ENCODE data around the gene CTDSPL.

The CTDSPL gene

GRCh38 chr3:37853691-37854413, 7.8 kb upstream of the CTDSPL start:
- DNase-seq = no peak

DNA sequence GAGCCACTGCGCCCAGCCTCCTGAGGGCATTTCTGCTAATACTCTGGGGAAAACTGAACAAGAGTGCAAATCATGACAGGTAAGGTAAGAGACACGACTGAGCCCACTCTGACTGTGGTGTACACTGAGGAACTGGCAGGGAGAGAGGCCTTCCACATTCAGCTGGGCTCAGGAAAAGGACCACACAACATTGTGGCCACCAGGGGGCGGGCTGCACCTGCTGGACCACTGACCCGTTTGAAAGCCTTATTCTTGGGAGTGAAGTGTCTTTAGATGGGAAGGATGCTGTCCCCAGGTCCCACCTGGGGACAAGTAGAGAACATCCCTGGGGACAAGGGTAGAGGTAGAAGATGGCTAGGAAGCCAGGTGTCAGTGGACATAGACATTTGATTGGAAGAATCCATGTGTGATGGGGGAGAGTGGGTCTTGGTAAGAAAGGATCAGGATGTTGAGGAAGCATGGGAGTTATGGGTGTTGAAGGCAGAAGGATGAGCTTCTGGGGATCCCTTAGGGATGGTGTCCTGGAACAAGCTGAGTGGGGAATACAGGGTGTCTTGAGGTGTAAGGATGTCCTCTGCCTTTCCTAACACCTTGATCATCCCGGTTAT, 6.2 kb upstream of the CTDSPL start:
- peak; percentile 3 for DNase-seq

DNA sequence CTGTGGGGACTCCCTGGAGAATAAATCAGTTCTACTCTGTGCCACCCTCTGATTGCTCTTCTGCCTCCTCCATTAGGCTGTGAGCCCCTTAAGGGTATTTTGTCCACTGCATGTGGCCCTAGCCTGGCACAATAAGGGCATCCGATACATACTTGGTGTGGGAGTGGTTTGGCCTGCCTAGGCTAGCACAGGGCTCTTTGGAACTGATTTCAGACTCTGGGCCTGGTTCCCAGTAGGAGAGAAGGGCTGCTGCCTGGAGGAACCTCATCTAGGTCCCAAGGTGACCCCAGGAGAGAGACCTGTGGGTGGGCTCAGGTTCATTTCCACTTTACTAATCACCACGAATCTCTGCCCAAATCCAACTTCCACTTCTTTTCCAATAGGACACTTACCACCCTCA, 5.3 kb upstream of the CTDSPL start:
- DNase-seq = no peak

GRCh38 chr3:37858742-37859141, 2.9 kb upstream of the CTDSPL start:
- no peak for DNase-seq

- DNase-seq = no peak
These were observed 2.3 kb upstream of the CTDSPL start for GRCh38 chr3:37859354-37859753.

DNA sequence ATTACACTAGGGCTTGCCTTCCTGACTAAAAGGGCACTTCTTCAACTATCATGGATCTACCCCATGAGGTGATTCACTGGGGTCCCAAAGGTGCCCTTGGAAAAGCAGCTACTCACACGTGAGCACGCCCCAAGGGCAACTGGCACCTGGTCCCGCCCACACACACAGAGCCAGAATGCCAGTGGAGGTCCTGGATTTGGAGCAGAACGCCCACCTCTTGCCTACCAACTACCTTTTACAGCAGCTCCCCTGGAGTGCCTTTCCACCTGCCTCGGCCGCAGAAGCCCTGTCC, 1.8 kb upstream of the CTDSPL start:
- no peak for DNase-seq

DNA sequence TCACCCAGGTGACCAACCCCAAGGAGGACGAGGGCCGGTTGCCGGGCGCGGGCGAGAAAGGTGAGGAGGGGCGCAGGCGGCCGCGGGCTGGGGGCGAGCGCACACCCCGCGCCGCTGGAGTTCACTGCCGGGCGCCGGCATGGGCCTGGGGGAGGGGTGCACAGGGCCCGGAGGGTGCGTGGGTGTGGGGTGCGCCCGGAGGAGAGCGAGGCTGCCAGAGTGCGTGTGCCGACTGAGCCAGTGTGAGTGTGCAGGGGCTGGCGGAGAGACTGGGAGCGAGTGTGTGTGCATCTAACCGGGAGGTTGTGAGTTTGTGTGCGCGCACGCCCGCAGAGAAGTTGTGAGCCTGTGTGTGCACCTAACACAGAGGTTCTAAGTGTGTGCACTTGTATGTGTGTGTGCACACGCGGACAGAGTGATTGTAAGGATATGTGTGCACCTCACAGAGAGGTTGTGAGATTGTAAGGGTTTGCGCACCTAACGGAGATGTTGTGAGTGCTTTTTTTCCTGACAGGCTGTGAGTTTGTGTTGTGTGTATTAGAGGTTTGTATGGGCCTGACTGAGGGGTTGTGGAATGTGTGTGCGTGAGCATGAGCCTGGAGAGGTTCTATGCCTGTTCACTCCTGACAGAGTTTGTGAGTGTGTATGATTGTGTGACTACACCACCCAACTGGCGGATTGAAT, 681 bp downstream of the CTDSPL start:
- peak; percentile 15 for DNase-seq

- no peak for DNase-seq
These were observed 1.5 kb downstream of the CTDSPL start for GRCh38 chr3:37862903-37863815.

GRCh38 chr3:37863949-37864822, 2.5 kb downstream of the CTDSPL start:
- no peak for DNase-seq

DNA sequence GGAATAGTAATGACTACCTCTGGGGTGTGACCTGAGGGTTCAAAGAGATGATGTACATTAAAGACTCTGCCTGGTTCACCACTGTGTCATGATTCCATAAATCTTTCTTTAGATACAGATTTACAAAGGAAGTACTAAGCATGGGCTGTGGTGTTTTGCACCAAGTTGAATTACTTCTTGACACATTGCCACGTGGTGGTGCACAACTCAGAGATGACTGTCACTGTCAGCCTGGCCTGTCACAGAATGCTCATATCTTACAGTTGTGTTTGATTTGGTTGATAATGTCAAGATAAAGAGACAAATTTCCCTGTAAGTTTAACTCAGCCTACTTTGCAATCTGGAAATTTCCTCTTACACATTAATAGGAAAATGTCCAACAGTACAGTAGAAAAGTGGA, 3.2 kb downstream of the CTDSPL start:
- no peak for DNase-seq

DNA sequence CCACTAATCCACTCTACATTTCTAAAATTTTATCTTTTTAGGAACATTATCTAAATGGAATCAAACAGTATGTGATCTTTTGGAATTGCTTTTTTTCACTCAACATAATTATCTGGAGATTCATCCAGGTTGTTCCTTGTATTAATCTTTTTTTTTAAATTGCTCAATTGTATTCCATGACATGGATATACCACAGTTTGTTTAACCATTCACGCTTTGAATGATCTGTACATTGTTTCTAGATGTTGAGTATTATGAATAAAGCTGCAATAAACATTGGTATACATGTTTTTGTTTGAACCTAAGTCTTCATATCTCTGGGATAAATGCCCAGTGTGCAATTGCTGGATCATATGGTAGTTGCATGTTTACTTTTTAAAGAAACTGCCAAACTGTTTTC, 5.5 kb downstream of the CTDSPL start:
- DNase-seq = no peak

DNA sequence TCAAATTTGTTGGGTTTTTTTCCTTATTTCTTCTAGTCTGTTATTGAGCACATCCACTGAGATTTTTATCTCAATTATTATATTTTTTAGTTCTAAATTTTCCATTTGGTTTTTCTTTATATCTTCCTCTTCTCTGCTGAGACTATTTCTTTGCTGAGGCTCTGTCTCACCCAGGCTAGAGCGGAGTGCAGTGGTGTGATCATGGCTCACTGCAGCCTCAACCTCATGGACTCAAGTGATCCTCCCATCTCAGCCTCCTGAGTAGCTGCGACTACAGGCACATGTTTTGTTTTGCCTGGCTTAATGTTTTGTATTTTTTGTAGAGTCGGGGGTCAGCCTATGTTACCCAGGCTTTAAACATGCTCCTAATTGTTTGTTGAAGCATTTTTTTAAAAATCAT, 10.2 kb downstream of the CTDSPL start:
- DNase-seq = no peak

DNA sequence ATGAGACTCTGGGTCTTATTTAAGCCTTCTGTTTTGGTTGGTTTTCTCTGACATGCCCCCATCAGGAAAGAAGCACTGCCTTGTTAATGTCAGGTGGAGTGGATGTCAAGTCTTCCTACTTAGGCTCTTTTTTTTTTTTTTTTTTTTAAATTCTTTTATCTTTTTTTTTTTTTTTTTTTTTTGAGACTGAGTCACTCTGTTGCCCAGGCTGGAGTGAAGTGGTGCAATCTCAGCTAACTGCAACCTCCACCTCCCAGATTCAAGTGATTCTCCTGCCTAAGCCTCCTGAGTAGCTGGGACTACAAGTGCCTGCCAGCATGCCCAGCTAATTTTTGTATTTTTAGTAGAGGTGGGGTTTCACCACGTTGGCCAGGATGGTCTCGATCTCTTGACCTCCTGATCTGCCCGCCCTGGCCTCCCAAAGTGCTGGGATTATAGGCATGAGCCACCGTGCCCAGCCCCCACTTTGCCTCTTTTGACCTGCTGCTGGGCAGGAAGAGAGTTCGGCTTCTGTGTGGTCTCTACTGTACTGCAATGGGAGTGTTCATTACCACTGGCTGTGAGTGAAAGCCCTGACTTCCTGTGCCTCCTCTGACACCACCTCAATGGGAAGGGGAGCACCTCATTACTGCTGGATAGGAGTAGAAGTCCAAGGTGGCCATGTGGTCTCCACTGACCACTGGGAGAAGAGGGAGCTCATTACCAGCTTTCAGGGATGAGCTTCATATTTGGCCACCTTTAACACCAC, 10.9 kb downstream of the CTDSPL start:
- DNase-seq = no peak

- no peak for DNase-seq
These were observed 14.6 kb downstream of the CTDSPL start for GRCh38 chr3:37876279-37876678.

DNA sequence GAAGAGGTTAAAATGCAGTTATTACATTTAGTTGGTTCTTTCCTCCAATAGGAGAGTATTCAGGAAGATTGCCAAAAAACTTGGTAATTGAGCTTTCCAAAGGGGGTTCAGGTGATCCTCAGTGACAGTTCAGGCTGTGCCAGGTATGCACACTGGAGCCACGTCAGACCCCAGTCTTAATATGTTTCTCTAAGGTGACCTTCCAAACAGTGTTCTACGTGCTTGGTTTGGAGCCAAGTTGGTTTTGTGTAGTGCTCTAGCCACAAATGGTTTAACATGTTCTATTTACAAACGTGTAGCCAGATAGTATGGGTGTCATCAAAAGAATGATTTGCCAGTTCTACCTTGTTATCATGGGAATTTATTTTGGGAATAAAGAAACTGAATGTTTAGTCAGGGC, 21.0 kb downstream of the CTDSPL start:
- no peak for DNase-seq

GRCh38 chr3:37885814-37886213, 24.1 kb downstream of the CTDSPL start:
- no peak for DNase-seq

- no peak for DNase-seq
These were observed 24.7 kb downstream of the CTDSPL start for GRCh38 chr3:37886395-37886794.

DNA sequence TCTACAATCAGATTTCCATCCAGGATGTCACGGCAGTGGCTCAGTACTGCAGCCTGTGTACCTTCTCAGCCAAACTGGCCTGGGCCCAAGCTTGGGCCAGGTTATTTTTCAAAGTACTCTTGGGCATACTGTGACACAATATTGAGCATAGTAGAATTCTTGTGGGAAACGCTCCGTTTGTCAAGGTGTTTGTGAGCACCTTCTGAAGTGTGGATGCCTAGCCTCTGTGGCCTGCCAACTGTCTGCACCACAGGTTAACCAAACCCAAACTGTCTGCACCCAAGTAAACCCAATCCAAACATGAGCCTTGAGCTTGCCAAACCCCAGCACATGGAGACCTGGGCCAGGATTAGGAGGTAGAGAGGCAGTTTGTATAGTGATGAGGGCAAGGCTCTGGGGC, 25.4 kb downstream of the CTDSPL start:
- no peak for DNase-seq

GRCh38 chr3:37887824-37888223, 26.1 kb downstream of the CTDSPL start:
- DNase-seq = no peak

- DNase-seq = no peak
These were observed 26.7 kb downstream of the CTDSPL start for GRCh38 chr3:37888421-37888820.

GRCh38 chr3:37890522-37890921, 28.8 kb downstream of the CTDSPL start:
- no peak for DNase-seq

- DNase-seq = no peak
These were observed 29.5 kb downstream of the CTDSPL start for GRCh38 chr3:37891227-37891626.
